Right atrium auricular region (tissue), 2 donors: ENCODE measurements around the gene PLLP. TPM values are rescaled to one million over a fixed set of nuclear protein-coding genes. Genes with fewer than 3 reads are reported as not detected.
A peak's percentile ranks its signal among the peaks of the same experiment; 100 is the strongest.
"Not testable (repeated sequence)": the region's sequence is repeated elsewhere in the genome, so short reads cannot be mapped to it uniquely, and the experiment has no call there.

Experiments used
- DNase-seq: peaks from one replicate; pipeline ENCODE4 v3.0.0-alpha.2; 2019; ENCODE audit warnings: low spot score
- H3K27ac ChIP-seq, 2 donors: fragments of 200-600 bp; sonication (generic); 1 replicate in 1 of 2; 2 replicates in 1 of 2; pipeline ENCODE4 v1.5.1; 2016 to 2019
- H3K27me3 ChIP-seq, 2 donors: fragments of 200-600 bp; sonication (generic); one replicate each; pipeline versions ENCODE4 v1.5.1 to v1.6.0; 2017 to 2019
- H3K36me3 ChIP-seq: fragments of 200-600 bp; sonication (generic); one replicate; pipeline ENCODE4 v1.5.1; 2016
- H3K4me1 ChIP-seq, 2 donors: fragments of 200-600 bp; sonication (generic); one replicate each; pipeline versions ENCODE4 v1.5.1 to v1.6.0; 2017 to 2019
- H3K4me3 ChIP-seq, 2 donors: fragments of 200-600 bp; sonication (generic); 1 replicate in 1 of 2; 2 replicates in 1 of 2; pipeline ENCODE4 v1.5.1; 2017 to 2019; ENCODE audit warnings: mild to moderate bottlenecking in 1 of 2, moderate library complexity in 1 of 2
- H3K9me3 ChIP-seq, 2 donors: fragments of 200-600 bp; sonication (generic); one replicate each; pipeline ENCODE4 v1.5.1; 2019
- total RNA-seq, 2 donors: library from RNA; depleted of rRNA; stranded (reverse); fragments of >200 nt; gene quantifications; one replicate each; pipeline ENCODE4 v1.1.0, GENCODE V29; 2016
- TF ChIP-seq, protein P1 (sequence below), 2 donors: fragments of 200-600 bp; sonication (generic); IDR thresholded peaks; one replicate each; pipeline ENCODE4 v1.5.1; 2019; ENCODE audit warnings: antibody characterized with exemption in 2 of 2

The PLLP gene
- total RNA-seq, 2 donors from 2014 or later = 14.4 to 22.4 TPM

DNA sequence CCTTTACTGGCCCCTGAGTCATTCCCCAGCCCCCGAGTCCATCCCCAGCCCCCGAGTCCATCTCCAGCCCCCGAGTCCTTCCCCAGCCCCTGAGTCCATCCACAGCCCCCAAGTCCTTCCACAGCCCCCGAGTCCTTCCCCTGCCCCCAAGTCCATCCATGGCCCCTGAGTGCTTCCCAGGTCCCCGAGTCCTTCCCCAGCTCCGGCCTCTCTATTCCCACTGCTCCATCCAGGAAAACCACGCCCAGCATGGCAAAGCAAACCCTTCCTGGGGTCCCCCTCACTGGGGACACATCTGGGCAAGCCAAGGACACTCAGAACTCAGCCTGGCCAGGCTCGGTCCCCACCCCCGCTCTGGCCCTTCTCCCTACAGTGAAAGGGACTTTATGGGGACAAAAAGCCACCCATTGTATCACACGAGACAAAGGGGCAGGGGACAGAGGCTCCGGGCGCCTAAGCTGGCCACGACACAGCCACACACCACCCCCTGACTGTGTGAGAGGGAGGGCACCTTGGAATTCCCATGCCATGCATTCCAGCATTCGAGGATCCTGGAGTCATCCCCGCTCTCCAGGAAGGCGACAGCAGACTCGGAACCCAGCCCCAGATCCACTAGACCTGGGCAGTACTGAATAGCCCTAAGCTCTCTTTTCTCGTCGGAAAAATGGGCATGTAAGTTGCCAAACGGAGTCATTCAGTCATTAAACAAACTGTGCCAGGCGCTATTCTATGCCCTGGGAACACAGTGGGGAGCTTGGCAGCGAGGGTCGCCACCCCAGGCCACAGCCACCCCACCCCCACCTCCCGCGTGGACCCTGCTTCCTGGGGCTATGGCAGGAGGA lies 14.0 kb downstream of the PLLP start:
- TF ChIP-seq, protein P1, sequence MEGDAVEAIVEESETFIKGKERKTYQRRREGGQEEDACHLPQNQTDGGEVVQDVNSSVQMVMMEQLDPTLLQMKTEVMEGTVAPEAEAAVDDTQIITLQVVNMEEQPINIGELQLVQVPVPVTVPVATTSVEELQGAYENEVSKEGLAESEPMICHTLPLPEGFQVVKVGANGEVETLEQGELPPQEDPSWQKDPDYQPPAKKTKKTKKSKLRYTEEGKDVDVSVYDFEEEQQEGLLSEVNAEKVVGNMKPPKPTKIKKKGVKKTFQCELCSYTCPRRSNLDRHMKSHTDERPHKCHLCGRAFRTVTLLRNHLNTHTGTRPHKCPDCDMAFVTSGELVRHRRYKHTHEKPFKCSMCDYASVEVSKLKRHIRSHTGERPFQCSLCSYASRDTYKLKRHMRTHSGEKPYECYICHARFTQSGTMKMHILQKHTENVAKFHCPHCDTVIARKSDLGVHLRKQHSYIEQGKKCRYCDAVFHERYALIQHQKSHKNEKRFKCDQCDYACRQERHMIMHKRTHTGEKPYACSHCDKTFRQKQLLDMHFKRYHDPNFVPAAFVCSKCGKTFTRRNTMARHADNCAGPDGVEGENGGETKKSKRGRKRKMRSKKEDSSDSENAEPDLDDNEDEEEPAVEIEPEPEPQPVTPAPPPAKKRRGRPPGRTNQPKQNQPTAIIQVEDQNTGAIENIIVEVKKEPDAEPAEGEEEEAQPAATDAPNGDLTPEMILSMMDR (IDR thresholded peaks at IDR 0.05) = no peak
- no peak overlapping the region for H3K4me3 ChIP-seq
- peak overlapping the region in 1 of 2 donors; percentile 68 for H3K27ac ChIP-seq
- H3K27me3 ChIP-seq = no peaks in the 10 kb centered on the region
- peaks cover 0 to 46% of the 10 kb centered on the region in 2 donors for H3K4me1 ChIP-seq
- no peaks in the 10 kb centered on the region for H3K36me3 ChIP-seq
- no peak for DNase-seq
- no peaks in the 10 kb centered on the region for H3K9me3 ChIP-seq

DNA sequence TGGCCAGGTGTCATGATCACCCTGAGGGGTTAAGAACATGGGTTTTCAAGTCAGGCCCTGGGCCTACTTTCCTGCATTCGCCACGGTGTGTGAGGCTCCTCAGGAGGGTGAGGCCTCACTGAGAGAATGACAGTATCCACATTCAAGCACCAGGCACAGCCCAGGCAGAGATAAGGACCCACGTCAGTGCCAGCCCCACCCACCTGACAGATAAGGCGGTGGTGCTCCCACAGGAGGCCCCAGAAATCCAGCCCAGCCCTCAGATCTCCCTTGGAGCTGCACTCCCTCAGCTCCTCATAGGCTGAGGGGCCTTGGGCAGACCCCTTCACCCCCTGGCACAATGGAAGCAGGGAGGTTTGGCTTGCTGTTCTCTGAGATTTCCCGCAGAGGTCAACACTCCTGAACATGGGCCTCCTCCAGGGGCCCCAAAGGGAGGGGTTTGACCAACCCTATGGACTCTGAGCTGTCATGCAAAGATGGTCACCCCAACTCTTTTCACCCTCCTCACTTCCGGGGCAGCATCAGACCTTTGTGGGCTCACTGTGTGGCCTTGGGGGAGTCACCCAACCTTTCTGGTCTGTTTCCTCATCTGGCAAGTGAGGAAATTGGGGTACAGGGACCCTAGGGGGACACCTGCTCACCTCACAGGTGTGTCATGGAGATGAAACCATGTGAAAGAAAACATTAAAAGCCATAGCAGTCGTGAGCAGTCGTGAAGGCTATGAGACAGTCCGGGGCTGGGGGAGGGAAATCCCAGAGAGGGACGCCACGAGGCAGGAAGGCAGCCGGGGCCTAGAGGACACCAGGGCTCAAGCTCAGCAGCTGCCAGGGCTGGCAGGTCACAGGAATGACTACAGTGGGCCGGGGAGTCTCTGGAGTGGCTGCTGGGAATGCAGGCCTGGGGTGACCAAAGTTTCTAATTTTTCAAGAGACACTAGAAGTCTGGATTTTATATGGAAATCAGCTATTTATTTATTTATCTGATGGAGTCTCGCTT lies 15.4 kb downstream of the PLLP start:
- H3K9me3 ChIP-seq = no peaks in the 10 kb centered on the region
- TF ChIP-seq, protein P1 (IDR thresholded peaks at IDR 0.05) = no peak
- peak overlapping the region; percentile 55 to 68 for H3K27ac ChIP-seq
- no peaks in the 10 kb centered on the region for H3K27me3 ChIP-seq
- H3K4me3 ChIP-seq = no peak overlapping the region
- DNase-seq = peak; percentile 84
- H3K4me1 ChIP-seq = peaks cover 0 to 47% of the 10 kb centered on the region in 2 donors
- no peaks in the 10 kb centered on the region for H3K36me3 ChIP-seq

DNA sequence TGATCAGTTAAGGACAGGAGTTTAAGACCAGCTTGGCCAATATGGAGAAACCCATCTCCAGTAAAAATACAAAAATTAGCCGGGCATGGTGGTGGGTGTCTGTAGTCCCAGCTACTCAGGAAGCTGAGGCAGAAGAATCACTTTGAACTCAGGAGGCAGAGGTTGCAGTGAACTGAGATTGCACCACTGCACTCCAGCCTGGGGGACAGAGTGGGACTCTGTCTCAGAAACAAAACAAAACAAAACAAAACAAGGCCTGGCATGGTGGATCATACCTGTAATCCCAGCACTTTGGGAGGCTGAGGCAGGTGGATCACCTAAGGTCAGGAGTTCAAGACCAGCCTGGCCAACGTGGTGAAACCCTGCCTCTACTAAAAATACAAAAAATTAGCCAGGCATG lies 17.1 kb downstream of the PLLP start:
- not testable (repeated sequence) for H3K9me3 ChIP-seq, DNase-seq, H3K27me3 ChIP-seq, H3K4me3 ChIP-seq, H3K36me3 ChIP-seq
- peaks cover 0 to 47% of the 10 kb centered on the region in 2 donors for H3K4me1 ChIP-seq
- H3K27ac ChIP-seq = peak overlapping the region; percentile 68 to 72

DNA sequence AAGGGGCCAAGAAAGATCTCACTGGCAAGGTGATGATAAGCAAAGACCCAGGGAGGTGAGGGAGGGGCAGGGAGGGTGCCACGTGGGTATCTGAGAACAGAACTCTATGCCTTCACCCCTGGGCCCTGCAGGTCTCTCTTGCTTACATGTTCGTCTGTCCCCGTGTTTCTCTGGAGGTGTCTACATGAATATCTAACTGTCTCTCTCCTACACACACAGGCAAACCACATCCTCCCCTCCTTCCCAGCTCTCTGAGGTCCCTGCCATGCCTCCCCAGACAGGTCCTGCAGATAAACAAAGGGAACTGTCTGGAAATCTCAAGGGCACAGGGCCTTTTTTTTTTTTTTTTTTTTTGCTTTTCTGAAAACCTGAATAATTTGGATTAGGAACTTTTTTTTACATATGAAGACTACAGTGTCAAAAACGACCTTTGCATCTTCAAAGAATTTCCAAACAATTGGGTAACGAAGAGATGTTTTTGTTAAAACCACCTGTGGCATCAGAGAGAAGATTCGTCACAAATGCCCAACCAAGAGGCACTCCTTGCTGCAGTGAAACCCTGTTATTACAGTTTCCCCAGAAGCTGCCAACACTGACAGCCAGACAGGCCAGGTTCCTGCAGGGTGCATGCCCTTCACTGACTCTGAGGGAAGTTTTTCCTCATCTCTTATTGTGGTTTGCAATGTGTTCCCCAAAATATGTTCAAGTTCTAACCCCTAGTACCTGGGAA lies 17.8 kb downstream of the PLLP start:
- TF ChIP-seq, protein P1 (IDR thresholded peaks at IDR 0.05) = no peak
- no peak for DNase-seq
- peaks cover 0 to 47% of the 10 kb centered on the region in 2 donors for H3K4me1 ChIP-seq
- no peaks in the 10 kb centered on the region for H3K9me3 ChIP-seq
- no peaks in the 10 kb centered on the region for H3K36me3 ChIP-seq
- H3K27me3 ChIP-seq = no peaks in the 10 kb centered on the region
- peak overlapping the region in 1 of 2 donors; percentile 7 for H3K4me3 ChIP-seq
- H3K27ac ChIP-seq = peak overlapping the region; percentile 68 to 72

DNA sequence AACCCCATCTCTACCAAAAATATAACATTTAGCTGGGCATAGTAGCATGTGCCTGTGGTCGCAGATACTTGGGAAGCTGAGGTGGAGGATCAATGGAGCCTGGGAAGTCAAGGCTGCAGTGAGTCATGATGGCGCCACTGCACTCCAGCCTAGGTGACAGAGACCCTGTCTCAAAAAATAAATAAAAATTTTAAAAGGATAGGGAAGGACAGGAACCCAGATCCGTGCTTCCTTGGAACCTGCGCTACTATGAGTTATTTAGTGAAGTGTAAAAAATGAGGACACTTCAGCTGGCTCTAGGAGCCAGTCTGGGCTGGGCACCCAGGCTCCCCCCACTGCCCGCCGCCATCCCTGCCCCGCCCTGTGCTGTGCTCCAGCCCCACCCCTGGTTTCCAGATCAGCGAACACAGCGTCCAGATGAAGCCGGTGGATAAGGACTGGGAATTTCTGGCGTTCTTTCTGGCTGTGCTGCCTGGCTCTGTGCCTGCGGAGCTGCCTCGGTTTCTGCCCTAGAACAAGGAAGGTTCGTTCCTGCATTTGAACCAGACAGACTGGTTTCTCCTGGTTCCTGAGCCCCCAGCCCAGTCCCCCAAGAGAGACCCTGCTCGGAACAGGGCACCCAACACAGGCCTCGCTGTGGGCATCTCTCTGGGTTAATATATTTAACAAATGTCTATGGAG lies 18.5 kb downstream of the PLLP start:
- DNase-seq = peak; percentile 66
- TF ChIP-seq, protein P1 (IDR thresholded peaks at IDR 0.05) = no peak
- Histone ChIP-seq H3K27ac (peak overlapping the region; percentile 68 to 72), H3K36me3 (no peaks in the 10 kb centered on the region), H3K4me1 (peaks cover 0 to 51% of the 10 kb centered on the region in 2 donors), H3K4me3 (peak overlapping the region in 1 of 2 donors; percentile 7), H3K9me3 (no peaks in the 10 kb centered on the region), H3K27me3 (no peaks in the 10 kb centered on the region)
